Neural cell (in vitro differentiated cells): Measurements from ENCODE around the gene GNAI1. TPM values are rescaled to one million over a fixed set of nuclear protein-coding genes. Genes with fewer than 3 reads are reported as not detected.

Experiments
- H2AFZ ChIP-seq: fragments of 200-600, 300-800 bp; sonication (generic), shearing (Covaris generic); 2 replicates; pipeline ENCODE4 v1.6.0; 2014; ENCODE audit warnings: low read depth, mild to moderate bottlenecking, antibody characterized with exemption, low read length, moderate library complexity
- H3F3A ChIP-seq: fragments of 200-600 bp; shearing (Covaris generic); 2 replicates; pipeline ENCODE4 v1.6.1; 2016; ENCODE audit warnings: mild to moderate bottlenecking, moderate library complexity, mixed read lengths, antibody characterized with exemption, low read length; ENCODE audit not compliant: insufficient read depth, poor library complexity, severe bottlenecking
- H3K27ac ChIP-seq: fragments of 200-600, 300-800 bp; sonication (generic), shearing (Covaris generic); 2 replicates; pipeline ENCODE4 v1.5.1; 2014; ENCODE audit warnings: mild to moderate bottlenecking, low read length, moderate library complexity
- H3K27me3 ChIP-seq: fragments of 300-800, 200-600 bp; sonication (generic), shearing (Covaris generic); 2 replicates; pipeline ENCODE4 v1.6.0; 2014; ENCODE audit warnings: mild to moderate bottlenecking, low read depth, low read length, moderate library complexity; ENCODE audit not compliant: insufficient read depth
- H3K36me3 ChIP-seq: fragments of 300-800, 200-600 bp; sonication (generic), shearing (Covaris generic); 2 replicates; pipeline ENCODE4 v1.5.1; 2014; ENCODE audit warnings: mild to moderate bottlenecking, antibody characterized with exemption, low read length, moderate library complexity; ENCODE audit not compliant: insufficient read depth
- H3K4me2 ChIP-seq: fragments of 300-800, 200-600 bp; sonication (generic), shearing (Covaris generic); 2 replicates; pipeline ENCODE4 v1.6.0; 2014; ENCODE audit warnings: mild to moderate bottlenecking, low read length
- H3K4me3 ChIP-seq: fragments of 300-800, 200-600 bp; sonication (generic), shearing (Covaris generic); 2 replicates; pipeline ENCODE4 v1.5.1; 2014; ENCODE audit warnings: mild to moderate bottlenecking, low read length, moderate library complexity
- H3K79me2 ChIP-seq: fragments of 200-600 bp; shearing (Covaris generic); replicated peaks from 2 replicates; pipeline ENCODE4 v1.6.0; 2014; ENCODE audit warnings: mild to moderate bottlenecking, low read length, moderate library complexity; ENCODE audit not compliant: insufficient read depth
- H3K9ac ChIP-seq: fragments of 300-800, 200-600 bp; sonication (generic), shearing (Covaris generic); 2 replicates; pipeline ENCODE4 v1.6.1; 2016; ENCODE audit warnings: mild to moderate bottlenecking, low read length, mixed read lengths
- H3K9me2 ChIP-seq: fragments of 200-600 bp; shearing (Covaris generic); 2 replicates; pipeline ENCODE4 v1.6.1; 2016; ENCODE audit warnings: mild to moderate bottlenecking, low read length, mixed read lengths; ENCODE audit not compliant: insufficient read depth
- H3K9me3 ChIP-seq: fragments of 200-600, 300-800 bp; sonication (generic), shearing (Covaris generic); 2 replicates; pipeline ENCODE4 v1.6.1; 2016; ENCODE audit warnings: mild to moderate bottlenecking, mixed run types, low read length, moderate library complexity, mixed read lengths
- H4K20me1 ChIP-seq: fragments of 200-600 bp; shearing (Covaris generic); 2 replicates; pipeline ENCODE4 v1.6.1; 2016; ENCODE audit warnings: mild to moderate bottlenecking, mixed run types; ENCODE audit not compliant: insufficient read depth
- CTCF ChIP-seq: fragments of 450-650 bp; IDR thresholded peaks from 2 replicates; pipeline ENCODE4 v1.5.1; 2014; ENCODE audit warnings: antibody characterized with exemption, mild to moderate bottlenecking, moderate library complexity; ENCODE audit not compliant: poor library complexity, severe bottlenecking
- EP300 ChIP-seq: fragments of 450-650 bp; conservative IDR thresholded peaks from 2 replicates; pipeline ENCODE4 v1.6.1; 2014; ENCODE audit warnings: antibody characterized with exemption, mild to moderate bottlenecking, moderate library complexity; ENCODE audit not compliant: poor library complexity, severe bottlenecking
- EZH2 ChIP-seq: fragments of 200-600, 300-800 bp; shearing (Covaris generic), sonication (generic); IDR thresholded peaks from 2 replicates; pipeline ENCODE4 v1.6.1; 2014; ENCODE audit warnings: antibody characterized with exemption, low read length, borderline replicate concordance, mild to moderate bottlenecking; ENCODE audit not compliant: insufficient read depth, poor library complexity, severe bottlenecking
- MXI1 ChIP-seq: fragments of 450-650 bp; conservative IDR thresholded peaks from 2 replicates; pipeline ENCODE4 v1.6.1; 2014; ENCODE audit warnings: antibody characterized with exemption, mild to moderate bottlenecking; ENCODE audit not compliant: poor library complexity, severe bottlenecking
- POLR2AphosphoS5 ChIP-seq: IDR thresholded peaks from 2 replicates; pipeline ENCODE4 v1.6.1; 2012
- RAD21 ChIP-seq: fragments of 450-650 bp; conservative IDR thresholded peaks from 2 replicates; pipeline ENCODE4 v1.6.1; 2014; ENCODE audit warnings: antibody characterized with exemption, mild to moderate bottlenecking, moderate library complexity
- REST ChIP-seq: IDR thresholded peaks from 2 replicates; pipeline ENCODE4 v1.6.1; 2012; ENCODE audit warnings: borderline replicate concordance
- SMC3 ChIP-seq: fragments of 450-650 bp; conservative IDR thresholded peaks from 2 replicates; pipeline ENCODE4 v1.6.1; 2014; ENCODE audit warnings: antibody characterized with exemption, mild to moderate bottlenecking, moderate library complexity; ENCODE audit not compliant: poor library complexity
- TAF1 ChIP-seq: IDR thresholded peaks from 2 replicates; pipeline ENCODE4 v1.6.1; 2012; ENCODE audit warnings: low read depth
- polyA plus RNA-seq: library from polyadenylated mRNA; depleted of rRNA; stranded (reverse); fragments of >200 nt; gene quantifications from 2 replicates; pipeline ENCODE4 v1.2.3, GENCODE V29; 2014

Gene GNAI1
- polyA plus RNA-seq, 1 donor from 2014 or later: 69.3 TPM

- H3K79me2 ChIP-seq: no peaks in the 10 kb centered on the region
- no peak overlapping the region for H3K9ac ChIP-seq
- H3K9me2 ChIP-seq: no peaks in the 10 kb centered on the region
- TF ChIP-seq RAD21 (no peak), EP300 (no peak), TAF1 (no peak), SMC3 (no peak), REST (no peak), POLR2AphosphoS5 (no peak)
- H2AFZ ChIP-seq: no peak overlapping the region
- no peaks in the 10 kb centered on the region for H3F3A ChIP-seq
- no peaks in the 10 kb centered on the region for H3K9me3 ChIP-seq
- no peaks in the 10 kb centered on the region for H3K36me3 ChIP-seq
- no peak overlapping the region for H3K4me2 ChIP-seq
- H3K27ac ChIP-seq: no peak overlapping the region
- no peaks in the 10 kb centered on the region for H3K27me3 ChIP-seq
- no peaks in the 10 kb centered on the region for H4K20me1 ChIP-seq
- no peak overlapping the region for H3K4me3 ChIP-seq
Observed at GRCh38 chr7:80225361-80225760, 90.7 kb downstream of the GNAI1 start.

GRCh38 chr7:80226629-80227028, 92.0 kb downstream of the GNAI1 start:
- H3K79me2 ChIP-seq: no peaks in the 10 kb centered on the region
- no peaks in the 10 kb centered on the region for H3K9me2 ChIP-seq
- H3K9ac ChIP-seq: no peak overlapping the region
- no peaks in the 10 kb centered on the region for H3K9me3 ChIP-seq
- TF ChIP-seq POLR2AphosphoS5 (no peak), CTCF (no peak), RAD21 (no peak), EP300 (no peak), TAF1 (no peak), SMC3 (no peak), EZH2 (no peak), REST (no peak), MXI1 (no peak)
- H3K4me2 ChIP-seq: no peak overlapping the region
- no peaks in the 10 kb centered on the region for H3K36me3 ChIP-seq
- H3F3A ChIP-seq: no peaks in the 10 kb centered on the region
- H3K27me3 ChIP-seq: no peaks in the 10 kb centered on the region
- H3K4me3 ChIP-seq: no peak overlapping the region
- no peak overlapping the region for H2AFZ ChIP-seq
- H4K20me1 ChIP-seq: no peaks in the 10 kb centered on the region
- no peak overlapping the region for H3K27ac ChIP-seq
